Activated T-cell treated with anti-CD3 and anti-CD28 coated beads, Interleukin-2, amount 50 U/mL, for 72 hours (primary cell): ENCODE results near the gene FADS3. TPM values are rescaled to one million over a fixed set of nuclear protein-coding genes. Genes with fewer than 3 reads are reported as not detected.

Experiments used
- ATAC-seq, 2 donors: fragments of 150-1000 bp; cut with Tn5 transposase; replicated peaks in 1 of 2; 2 replicates each; pipeline ENCODE4 v1.10.0; 2021; ENCODE audit warnings: moderate library complexity in 2 of 2, mild to moderate bottlenecking in 1 of 2
- DNase-seq, 2 donors: peaks; one replicate each; pipeline ENCODE4 v3.0.0; 2021 to 2022; ENCODE audit warnings: mixed read lengths in 1 of 2
- H3K27ac Mint-ChIP-seq: one replicate; pipeline ENCODE4 v1.8.0; 2022; ENCODE audit warnings: mild to moderate bottlenecking, moderate library complexity, mixed read lengths
- H3K27me3 Mint-ChIP-seq: one replicate; pipeline ENCODE4 v1.8.0; 2022; ENCODE audit warnings: low read depth, mixed read lengths
- H3K36me3 Mint-ChIP-seq, 2 donors: one replicate each; pipeline ENCODE4 v1.8.0; 2022; ENCODE audit warnings: mixed read lengths in 2 of 2, mild to moderate bottlenecking in 1 of 2; ENCODE audit not compliant: insufficient read depth in 2 of 2
- H3K4me1 Mint-ChIP-seq: one replicate; pipeline ENCODE4 v1.8.0; 2022; ENCODE audit warnings: low read depth, mixed read lengths
- H3K4me3 Mint-ChIP-seq, 2 donors: one replicate each; pipeline ENCODE4 v1.8.0; 2022; ENCODE audit warnings: mild to moderate bottlenecking in 2 of 2, mixed read lengths in 2 of 2, moderate library complexity in 2 of 2
- H3K9me3 Mint-ChIP-seq, 2 donors: one replicate each; pipeline ENCODE4 v1.8.0; 2022; ENCODE audit warnings: mixed read lengths in 2 of 2
- total RNA-seq, 2 donors: library from RNA; stranded (reverse); gene quantifications; one replicate each; pipeline ENCODE4 v1.2.3, GENCODE V29; 2022

The FADS3 gene
- total RNA-seq, 2 donors from 2014 or later: 14.7 to 22.3 TPM

- peaks cover 12% of the 10 kb centered on the region for H3K27me3 Mint-ChIP-seq
- no peaks in the 10 kb centered on the region for H3K9me3 Mint-ChIP-seq
- ATAC-seq: no peak
- H3K27ac Mint-ChIP-seq: no peak overlapping the region
- H3K36me3 Mint-ChIP-seq: no peaks in the 10 kb centered on the region
- DNase-seq: no peak
- H3K4me1 Mint-ChIP-seq: no peaks in the 10 kb centered on the region
- no peak overlapping the region for H3K4me3 Mint-ChIP-seq
Measured at GRCh38 chr11:61911128-61911700, 19.9 kb upstream of the FADS3 start.

DNA sequence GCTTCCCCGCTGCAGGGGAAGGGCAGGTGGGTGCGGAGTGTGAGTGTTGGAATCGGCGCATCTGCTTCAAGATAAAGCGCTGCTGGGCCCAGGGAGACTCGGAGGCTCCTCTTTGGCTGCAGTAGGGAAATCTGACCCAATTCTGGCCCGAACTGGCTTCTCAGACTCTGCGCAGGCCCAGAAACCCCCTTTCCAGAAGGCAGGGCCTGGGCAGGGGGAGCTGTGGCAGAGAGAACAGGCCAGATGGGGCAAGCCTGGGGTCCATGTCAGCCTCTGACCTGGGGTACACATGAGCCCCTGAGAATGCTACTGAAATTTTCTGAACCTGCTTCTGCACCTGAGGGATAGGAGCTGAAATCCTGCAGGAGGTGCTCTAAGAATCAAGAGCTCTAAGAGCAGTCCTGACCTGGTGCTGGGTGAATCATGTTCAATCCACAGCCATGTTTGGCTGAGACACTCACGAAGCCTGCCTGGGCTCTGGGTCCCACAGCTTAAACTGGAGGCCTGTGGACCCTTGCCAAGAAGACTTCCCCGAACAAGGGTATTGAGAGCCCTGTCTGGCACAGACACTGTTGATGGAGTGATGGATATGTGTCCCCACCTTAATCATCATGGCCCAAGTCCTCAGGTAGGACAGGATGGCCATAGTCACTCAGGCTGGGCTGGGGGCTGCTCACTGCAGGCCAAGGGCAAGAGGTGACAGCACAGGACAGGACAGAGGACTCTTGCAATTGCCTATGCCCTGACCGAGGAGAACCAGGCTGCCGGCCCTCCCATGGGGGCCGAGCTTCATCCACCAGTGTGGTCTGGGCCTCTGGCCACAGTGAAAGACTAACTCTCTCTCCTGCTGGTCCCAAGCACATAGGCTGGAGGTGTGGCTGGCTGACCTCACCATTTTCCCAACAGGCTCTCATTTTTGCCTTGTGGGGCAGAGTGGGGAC lies 19.1 kb upstream of the FADS3 start:
- H3K9me3 Mint-ChIP-seq: no peaks in the 10 kb centered on the region
- no peak for ATAC-seq

DNA sequence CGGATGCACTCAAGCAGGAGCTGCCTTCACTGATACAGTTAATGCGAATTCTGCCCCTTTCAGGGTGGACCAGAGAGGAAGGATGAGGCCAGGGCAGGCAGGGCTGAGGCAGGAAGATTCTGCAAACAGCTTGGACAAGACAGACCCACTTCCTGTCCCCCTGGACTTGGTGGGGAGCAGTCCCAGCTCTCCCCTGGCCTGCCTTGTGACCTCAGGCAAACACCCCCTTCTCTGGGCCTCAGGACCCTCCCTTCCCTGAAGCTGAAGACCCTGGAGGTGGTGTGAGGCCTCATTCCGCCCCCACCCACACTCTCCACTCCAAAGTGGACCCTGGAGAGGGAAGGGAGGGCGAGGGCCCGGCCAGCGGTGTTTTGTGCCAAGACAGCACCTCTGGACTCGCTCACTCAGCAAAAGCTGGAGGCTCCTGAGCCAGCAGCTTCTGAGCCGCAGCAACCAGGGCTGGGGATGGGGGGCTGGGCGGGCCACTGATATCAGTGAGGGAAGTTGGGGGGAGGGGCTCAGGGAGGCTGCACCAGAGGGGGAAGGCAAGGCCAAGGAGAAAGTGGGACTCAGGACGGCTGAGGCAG lies 17.5 kb upstream of the FADS3 start:
- no peak overlapping the region for H3K4me3 Mint-ChIP-seq
- H3K9me3 Mint-ChIP-seq: no peaks in the 10 kb centered on the region
- DNase-seq (no peak), ATAC-seq (no peak)
- H3K27me3 Mint-ChIP-seq: no peaks in the 10 kb centered on the region
- no peaks in the 10 kb centered on the region for H3K4me1 Mint-ChIP-seq
- no peaks in the 10 kb centered on the region for H3K36me3 Mint-ChIP-seq
- no peak overlapping the region for H3K27ac Mint-ChIP-seq

More for the DNA sequence above, 19.1 kb upstream of the FADS3 start:
- Mint-ChIP-seq H3K27ac (no peak overlapping the region), H3K27me3 (peaks cover 7% of the 10 kb centered on the region), H3K4me3 (no peak overlapping the region), H3K4me1 (no peaks in the 10 kb centered on the region), H3K36me3 (no peaks in the 10 kb centered on the region)
- no peak for DNase-seq

GRCh38 chr11:61907871-61908729 lies 16.8 kb upstream of the FADS3 start:
- H3K4me3 Mint-ChIP-seq: no peak overlapping the region
- H3K36me3 Mint-ChIP-seq: no peaks in the 10 kb centered on the region
- H3K9me3 Mint-ChIP-seq: no peaks in the 10 kb centered on the region
- ATAC-seq: no peak
- no peaks in the 10 kb centered on the region for H3K27me3 Mint-ChIP-seq
- no peaks in the 10 kb centered on the region for H3K4me1 Mint-ChIP-seq
- H3K27ac Mint-ChIP-seq: no peak overlapping the region
- DNase-seq: no peak

- Mint-ChIP-seq H3K4me3 (no peak overlapping the region), H3K9me3 (no peaks in the 10 kb centered on the region), H3K4me1 (no peaks in the 10 kb centered on the region), H3K27ac (no peak overlapping the region), H3K36me3 (no peaks in the 10 kb centered on the region), H3K27me3 (no peaks in the 10 kb centered on the region)
- DNase-seq: no peak
- ATAC-seq: no peak
Measured at GRCh38 chr11:61907282-61907681, 15.9 kb upstream of the FADS3 start.

DNA sequence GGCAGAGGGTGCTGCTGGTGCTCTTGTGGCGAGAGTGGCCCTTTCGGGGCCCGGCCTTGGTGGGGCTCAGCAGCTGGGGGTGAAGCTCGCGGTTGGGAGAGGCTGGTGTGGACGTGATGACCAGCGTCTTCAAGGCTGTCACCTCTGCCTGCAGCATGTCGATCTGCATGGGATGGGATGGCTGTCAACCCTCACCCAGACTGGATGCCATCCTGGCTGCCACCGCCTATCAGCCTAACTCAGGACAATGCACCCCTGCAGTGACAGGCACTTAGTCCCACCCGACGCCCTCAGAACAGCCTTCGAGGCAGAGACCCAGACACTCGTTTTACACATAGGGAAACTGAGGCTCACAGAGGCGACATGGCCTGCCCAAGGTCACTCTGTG lies 15.2 kb upstream of the FADS3 start:
- Mint-ChIP-seq H3K36me3 (no peaks in the 10 kb centered on the region), H3K27me3 (no peaks in the 10 kb centered on the region), H3K27ac (no peak overlapping the region), H3K4me1 (no peaks in the 10 kb centered on the region), H3K4me3 (no peak overlapping the region), H3K9me3 (no peaks in the 10 kb centered on the region)
- ATAC-seq: no peak
- no peak for DNase-seq

GRCh38 chr11:61905801-61906521 lies 14.6 kb upstream of the FADS3 start:
- H3K4me1 Mint-ChIP-seq: no peaks in the 10 kb centered on the region
- H3K36me3 Mint-ChIP-seq: no peaks in the 10 kb centered on the region
- DNase-seq (no peak), ATAC-seq (no peak)
- no peaks in the 10 kb centered on the region for H3K27me3 Mint-ChIP-seq
- H3K9me3 Mint-ChIP-seq: no peaks in the 10 kb centered on the region
- no peak overlapping the region for H3K27ac Mint-ChIP-seq
- H3K4me3 Mint-ChIP-seq: no peak overlapping the region

DNA sequence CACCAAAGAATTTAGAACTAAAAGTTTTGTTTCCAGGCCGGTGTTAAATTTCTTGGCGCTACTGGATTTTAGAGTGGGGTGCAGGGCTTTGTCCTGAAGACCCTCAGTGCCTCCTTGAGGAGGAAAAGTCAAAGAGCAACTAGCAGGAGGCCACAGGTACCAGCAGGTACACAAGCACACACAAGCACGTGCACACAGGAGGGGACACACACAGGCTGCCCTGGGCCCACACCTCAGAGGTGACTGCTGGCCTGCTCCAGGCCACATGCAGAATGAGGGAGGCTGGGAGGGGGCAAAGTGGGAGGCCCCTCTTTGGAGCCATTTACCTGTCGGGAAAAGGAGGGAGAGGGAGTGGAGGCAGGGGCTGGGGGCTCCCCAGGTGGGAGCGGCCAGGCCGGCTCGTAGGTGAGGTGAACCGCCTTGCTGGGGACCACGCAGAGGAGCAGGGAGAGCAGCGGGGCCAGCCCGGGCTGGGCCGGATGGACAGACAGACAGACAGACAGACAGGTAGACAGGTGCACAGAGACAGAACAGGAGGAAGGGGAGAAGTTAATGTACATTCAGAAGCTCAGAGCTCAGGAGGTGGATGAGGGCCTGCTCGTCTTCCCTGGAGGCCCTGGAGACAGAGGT lies 13.8 kb upstream of the FADS3 start:
- DNase-seq (no peak), ATAC-seq (no peak)
- no peaks in the 10 kb centered on the region for H3K36me3 Mint-ChIP-seq
- no peaks in the 10 kb centered on the region for H3K9me3 Mint-ChIP-seq
- H3K27me3 Mint-ChIP-seq: no peaks in the 10 kb centered on the region
- H3K27ac Mint-ChIP-seq: no peak overlapping the region
- H3K4me1 Mint-ChIP-seq: no peaks in the 10 kb centered on the region
- no peak overlapping the region for H3K4me3 Mint-ChIP-seq

DNA sequence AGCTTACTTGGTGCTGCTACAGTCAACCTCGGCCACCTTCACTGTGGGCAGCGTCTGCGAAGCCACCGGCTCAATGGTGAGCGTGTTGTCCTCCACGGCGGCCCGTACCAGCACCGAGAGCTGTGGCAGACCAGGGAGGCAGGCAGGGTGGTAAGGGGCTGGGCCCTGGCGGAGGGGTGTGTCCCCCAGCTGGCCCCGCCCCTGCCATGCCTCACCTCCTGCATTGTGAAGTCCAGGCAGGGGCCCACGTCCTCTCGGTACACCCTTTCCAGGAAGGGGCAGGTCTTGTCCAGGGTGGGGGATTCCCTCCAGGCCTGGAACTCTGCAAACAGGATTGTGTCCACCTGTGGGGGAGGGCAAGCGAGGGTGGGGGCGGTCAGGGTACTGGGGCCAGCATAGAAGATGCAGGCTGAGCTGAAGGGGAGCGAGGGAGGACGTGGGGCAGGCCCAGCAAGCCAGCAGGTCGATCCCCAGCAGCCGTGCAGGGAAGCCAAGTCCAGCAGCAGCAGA lies 13.2 kb upstream of the FADS3 start:
- DNase-seq (peak; percentile 45 to 50), ATAC-seq (peak; percentile 78 to 82)
- H3K36me3 Mint-ChIP-seq: no peaks in the 10 kb centered on the region
- no peak overlapping the region for H3K27ac Mint-ChIP-seq
- no peaks in the 10 kb centered on the region for H3K27me3 Mint-ChIP-seq
- H3K4me1 Mint-ChIP-seq: no peaks in the 10 kb centered on the region
- peak overlapping the region in 1 of 2 donors; percentile 15 for H3K4me3 Mint-ChIP-seq
- no peaks in the 10 kb centered on the region for H3K9me3 Mint-ChIP-seq

- Mint-ChIP-seq H3K27ac (no peak overlapping the region), H3K4me1 (peaks cover 7% of the 10 kb centered on the region), H3K27me3 (no peaks in the 10 kb centered on the region), H3K4me3 (peak overlapping the region in 1 of 2 donors; percentile 15), H3K36me3 (no peaks in the 10 kb centered on the region), H3K9me3 (no peaks in the 10 kb centered on the region)
- ATAC-seq (no peak), DNase-seq (no peak)
Measured at GRCh38 chr11:61903845-61904244, 12.5 kb upstream of the FADS3 start.

DNA sequence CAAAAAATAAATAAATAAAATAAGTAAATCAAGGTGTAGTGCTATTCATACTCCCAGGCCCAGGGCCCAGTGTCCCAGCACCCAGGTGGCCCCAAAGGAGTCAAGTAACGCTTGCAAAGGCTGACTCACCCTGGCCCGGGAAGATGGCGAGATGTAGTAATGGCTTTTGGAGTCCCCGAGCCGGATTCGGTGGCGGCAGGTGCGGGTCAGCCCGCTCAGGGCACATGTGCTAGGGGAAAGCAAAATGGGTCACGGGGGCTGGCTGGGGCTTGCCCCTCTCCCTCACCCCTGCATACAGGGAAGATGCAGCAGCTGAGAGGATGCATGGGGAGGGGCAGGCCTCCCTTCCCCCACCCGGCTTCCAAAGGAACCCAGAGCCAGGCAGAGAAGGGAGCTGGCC lies 11.0 kb upstream of the FADS3 start:
- Mint-ChIP-seq H3K9me3 (no peaks in the 10 kb centered on the region), H3K4me3 (no peak overlapping the region), H3K27me3 (no peaks in the 10 kb centered on the region), H3K27ac (no peak overlapping the region), H3K4me1 (peaks cover 8% of the 10 kb centered on the region), H3K36me3 (no peaks in the 10 kb centered on the region)
- no peak for DNase-seq
- ATAC-seq: no peak

DNA sequence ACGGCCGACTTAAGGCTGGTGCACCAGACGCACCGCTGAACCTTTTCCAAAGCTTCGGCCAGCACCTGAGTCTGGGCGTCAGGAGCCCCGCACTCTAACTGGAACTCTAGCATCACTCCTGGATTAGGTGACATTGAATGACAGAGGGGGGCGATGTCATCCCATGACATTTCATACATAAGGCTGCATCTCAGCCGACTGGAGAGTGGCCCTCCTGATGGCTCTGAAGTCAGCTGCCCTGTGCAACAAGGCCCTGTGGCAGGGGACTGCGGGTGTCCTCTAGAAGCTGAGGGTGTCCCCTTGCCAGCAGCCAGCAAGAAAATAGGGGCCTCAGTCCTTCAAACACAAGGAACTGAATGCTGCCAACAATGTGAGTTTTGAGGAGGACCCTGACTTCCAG lies 10.1 kb upstream of the FADS3 start:
- H3K27me3 Mint-ChIP-seq: no peaks in the 10 kb centered on the region
- no peaks in the 10 kb centered on the region for H3K36me3 Mint-ChIP-seq
- peaks cover 8% of the 10 kb centered on the region for H3K4me1 Mint-ChIP-seq
- no peak overlapping the region for H3K4me3 Mint-ChIP-seq
- no peak for DNase-seq
- no peaks in the 10 kb centered on the region for H3K9me3 Mint-ChIP-seq
- H3K27ac Mint-ChIP-seq: no peak overlapping the region
- no peak for ATAC-seq
